Suprapubic skin (tissue), 4 donors: Measurements from ENCODE around the gene HYI. TPM values are rescaled to one million over a fixed set of nuclear protein-coding genes. Genes with fewer than 3 reads are reported as not detected.

Experiments used
- DNase-seq, 2 donors: peaks; one replicate each; pipeline ENCODE4 v3.0.0-alpha.2; 2019; ENCODE audit warnings: low spot score in 2 of 2
- H3K27ac ChIP-seq: fragments of 200-600 bp; sonication (generic); one replicate; pipeline ENCODE4 v1.5.1; 2019
- H3K27me3 ChIP-seq: fragments of 200-600 bp; sonication (generic); one replicate; pipeline ENCODE4 v1.5.1; 2019
- H3K36me3 ChIP-seq: fragments of 200-600 bp; sonication (generic); one replicate; pipeline ENCODE4 v1.5.1; 2019
- H3K4me1 ChIP-seq: fragments of 200-600 bp; sonication (generic); one replicate; pipeline ENCODE4 v1.5.1; 2019
- H3K4me3 ChIP-seq: fragments of 200-600 bp; sonication (generic); one replicate; pipeline ENCODE4 v1.5.1; 2019; ENCODE audit warnings: mild to moderate bottlenecking
- H3K9me3 ChIP-seq: fragments of 200-600 bp; sonication (generic); one replicate; pipeline ENCODE4 v1.5.1; 2019
- CTCF ChIP-seq, 2 donors: fragments of 200-600 bp in 1 of 2; fragments of 450-650 bp in 1 of 2; sonication (generic) in 1 of 2; IDR thresholded peaks; one replicate each; pipeline ENCODE4 v1.5.1; 2016 to 2019; ENCODE audit warnings: antibody characterized with exemption in 2 of 2, mild to moderate bottlenecking in 1 of 2, moderate library complexity in 1 of 2
- EP300 ChIP-seq: sonication (generic); formaldehyde crosslinking; IDR thresholded peaks from one replicate; pipeline ENCODE4 v1.6.1; 2017; ENCODE audit warnings: antibody characterized with exemption
- POLR2A ChIP-seq, 2 donors: fragments of 450-650 bp; IDR thresholded peaks; one replicate each; pipeline ENCODE4 v1.6.1; 2017; ENCODE audit warnings: antibody characterized with exemption in 2 of 2, mild to moderate bottlenecking in 2 of 2, moderate library complexity in 2 of 2
- POLR2AphosphoS5 ChIP-seq, 3 donors: sonication (generic); formaldehyde crosslinking; IDR thresholded peaks; one replicate each; pipeline ENCODE4 v1.6.1; 2017; ENCODE audit warnings: antibody characterized with exemption in 3 of 3
- WGBS: methylation state at CpG from one replicate; pipeline ENCODE4 v1.1.5; 2018; 5-methylcytosine and 5-hydroxymethylcytosine counted together
- total RNA-seq, 4 donors: library from RNA; depleted of rRNA; stranded (reverse); fragments of >200 nt; gene quantifications; one replicate each; pipeline ENCODE4 v1.1.0, GENCODE V29; 2016

The HYI gene
- total RNA-seq, 4 donors from 2014 or later: 27.8 to 55.8 (median 39.5) TPM

GRCh38 chr1:43405219-43405875, 48.4 kb downstream of the HYI start:
- DNase-seq: no peak
- H3K9me3 ChIP-seq: no peaks in the 10 kb centered on the region
- WGBS: 88% methylated on average over 6 of the region's 6 CpGs
- no peak overlapping the region for H3K27ac ChIP-seq
- no peak overlapping the region for H3K4me3 ChIP-seq
- H3K4me1 ChIP-seq: no peaks in the 10 kb centered on the region
- TF ChIP-seq POLR2A (IDR thresholded peaks at IDR 0.05) (no peak), CTCF (IDR thresholded peaks at IDR 0.05) (no peak), POLR2AphosphoS5 (IDR thresholded peaks at IDR 0.05) (no peak), EP300 (no peak)
- H3K27me3 ChIP-seq: no peaks in the 10 kb centered on the region
- peaks cover 63% of the 10 kb centered on the region for H3K36me3 ChIP-seq

- H3K9me3 ChIP-seq: no peaks in the 10 kb centered on the region
- no peak for DNase-seq
- H3K36me3 ChIP-seq: peaks cover 62% of the 10 kb centered on the region
- TF ChIP-seq CTCF (IDR thresholded peaks at IDR 0.05) (no peak), EP300 (no peak), POLR2A (IDR thresholded peaks at IDR 0.05) (no peak), POLR2AphosphoS5 (IDR thresholded peaks at IDR 0.05) (no peak)
- H3K27me3 ChIP-seq: no peaks in the 10 kb centered on the region
- H3K4me1 ChIP-seq: no peaks in the 10 kb centered on the region
- no peak overlapping the region for H3K4me3 ChIP-seq
- no peak overlapping the region for H3K27ac ChIP-seq
- 98% methylated on average over 6 of the region's 6 CpGs for WGBS
Observed at GRCh38 chr1:43404353-43404752, 49.4 kb downstream of the HYI start.

- Histone ChIP-seq H3K36me3 (peaks cover 44% of the 10 kb centered on the region), H3K27ac (no peak overlapping the region), H3K9me3 (no peaks in the 10 kb centered on the region), H3K4me1 (no peaks in the 10 kb centered on the region), H3K4me3 (no peak overlapping the region), H3K27me3 (no peaks in the 10 kb centered on the region)
- no peak for TF ChIP-seq POLR2A (IDR thresholded peaks at IDR 0.05)
- TF ChIP-seq POLR2AphosphoS5 (IDR thresholded peaks at IDR 0.05): no peak
- TF ChIP-seq CTCF (IDR thresholded peaks at IDR 0.05): no peak
- TF ChIP-seq EP300: no peak
- no peak for DNase-seq
- WGBS: 79% methylated on average over 6 of the region's 6 CpGs
Observed at GRCh38 chr1:43402089-43402865, 51.5 kb downstream of the HYI start.

Other genes starting within 250 kb of the HYI start
- gene TMEM125, start 183.9 kb downstream of the HYI start, total RNA-seq: 10 to 100 TPM in 2 of 4 donors, 1 to 10 TPM in 2; 5.7 to 27.1 (median 14.8) TPM
- gene C1orf210, start 168.3 kb downstream of the HYI start, total RNA-seq: 10 to 100 TPM in 3 of 4 donors, 1 to 10 TPM in 1; 4.3 to 20.9 (median 16.0) TPM
- 10 to 100 TPM in 3 of 4 donors, 1 to 10 TPM in 1; 5.4 to 19.0 (median 11.3) TPM for gene TIE1, start 152.9 kb downstream of the HYI start, total RNA-seq
- gene MPL, start 116.1 kb downstream of the HYI start, total RNA-seq: not detected
- 10 to 100 TPM in 1 of 4 donors, 1 to 10 TPM in 3; 5.8 to 11.6 (median 7.8) TPM for gene CDC20, start 95.0 kb downstream of the HYI start, total RNA-seq
- gene ELOVL1, start 85.9 kb downstream of the HYI start, total RNA-seq: 100 to 1,000 TPM; 149 to 434 (median 349) TPM
- 10 to 100 TPM; 26.8 to 43.2 (median 40.3) TPM for gene MED8, start 64.1 kb downstream of the HYI start, total RNA-seq
- gene SZT2, start 64.0 kb downstream of the HYI start, total RNA-seq: 100 to 1,000 TPM in 1 of 4 donors, 10 to 100 TPM in 3; 44.2 to 132 (median 65.5) TPM
- 100 to 1,000 TPM; 209 to 373 (median 289) TPM for gene PTPRF, start 77.0 kb upstream of the HYI start, total RNA-seq
- gene KDM4A, start 196.2 kb upstream of the HYI start, total RNA-seq: 10 to 100 TPM; 32.4 to 61.0 (median 45.1) TPM